GM18907 (cell line): ENCODE data around the gene SLC8B1.
A peak's percentile ranks its signal among the peaks of the same experiment; 100 is the strongest.

Experiments
- ATAC-seq: cut with Tn5 transposase; IDR thresholded peaks from one replicate; pipeline ENCODE4 v1.9.1; 2021; ENCODE audit warnings: mild to moderate bottlenecking, moderate library complexity; ENCODE audit not compliant: unreplicated experiment

The SLC8B1 gene

GRCh38 chr12:113334786-113335539 is at the start of gene SLC8B1:
SLC8B1 (minus strand) TSS chr12:113335109; CDS start chr12:113332878, 2,231 bp downstream.
- ATAC-seq, result peak; percentile 89

- ATAC-seq, result no peak
These were observed 47.3 kb upstream of the SLC8B1 start for GRCh38 chr12:113382206-113382605.

GRCh38 chr12:113381220-113381619 is 46.3 kb upstream of the SLC8B1 start:
- ATAC-seq, result no peak

GRCh38 chr12:113378291-113378690 is 43.4 kb upstream of the SLC8B1 start:
- ATAC-seq, result no peak

- no peak for ATAC-seq
These were observed 40.0 kb upstream of the SLC8B1 start for GRCh38 chr12:113374823-113375428.

GRCh38 chr12:113373969-113374368 is 39.1 kb upstream of the SLC8B1 start:
- ATAC-seq, result no peak

- ATAC-seq, result no peak
These were observed 38.5 kb upstream of the SLC8B1 start for GRCh38 chr12:113373440-113373839.

GRCh38 chr12:113372371-113372770 is 37.5 kb upstream of the SLC8B1 start:
- no peak for ATAC-seq

GRCh38 chr12:113371808-113372207 is 36.9 kb upstream of the SLC8B1 start:
- no peak for ATAC-seq

GRCh38 chr12:113370923-113371682 is 36.2 kb upstream of the SLC8B1 start:
- ATAC-seq, result no peak

- no peak for ATAC-seq
These were observed 34.6 kb upstream of the SLC8B1 start for GRCh38 chr12:113369391-113369985.

- no peak for ATAC-seq
These were observed 33.4 kb upstream of the SLC8B1 start for GRCh38 chr12:113368331-113368730.

- no peak for ATAC-seq
These were observed 31.9 kb upstream of the SLC8B1 start for GRCh38 chr12:113366827-113367226.

GRCh38 chr12:113365639-113366395 is 30.9 kb upstream of the SLC8B1 start:
- ATAC-seq, result no peak

- no peak for ATAC-seq
These were observed 29.8 kb upstream of the SLC8B1 start for GRCh38 chr12:113364698-113365097.

GRCh38 chr12:113361574-113362370 is 26.9 kb upstream of the SLC8B1 start:
- ATAC-seq, result no peak

GRCh38 chr12:113359939-113360748 is 25.2 kb upstream of the SLC8B1 start:
- no peak for ATAC-seq

GRCh38 chr12:113359133-113359938 is 24.4 kb upstream of the SLC8B1 start:
- no peak for ATAC-seq
